HepG2 (cell line): ENCODE data around the gene MLST8. TPM values are rescaled to one million over a fixed set of nuclear protein-coding genes. Genes with fewer than 3 reads are reported as not detected.

Experiments
- ATAC-seq: fragments of 200-7000 bp; cut with Tn5 transposase; 3 replicates; pipeline ENCODE4 v1.9.1; 2020; ENCODE audit warnings: mild to moderate bottlenecking, moderate library complexity
- BruUV-seq: library from RNA; stranded (reverse); fragments of 400-500 nt; replicated peaks from 2 replicates; lab custom pipeline; 2021; lab: Mats Ljungman, UMichigan
- CTCF ChIA-PET: fragments of 300-600 bp; formaldehyde crosslinking; extraction: SDS; loops from one replicate; lab custom pipeline; 2021; ENCODE audit warnings: low total read pairs, inconsistent platforms, low intra/inter-chr PET ratio; lab: Yijun Ruan, JAX
- POLR2A ChIA-PET: fragments of 350-600 bp; sonication (Branson Sonifier 250); formaldehyde crosslinking; loops from one replicate; lab custom pipeline; 2020; ENCODE audit warnings: antibody characterized with exemption, inconsistent platforms; lab: Yijun Ruan, JAX
- DNase-seq: peaks from one replicate; pipeline ENCODE4 v3.0.0-alpha.2; 2015; ENCODE audit warnings: low spot score
- FAIRE-seq: peaks from 3 replicates; lab custom pipeline; 2011; peaks lifted over from hg19 to GRCh38; lab: Jason Lieb, UNC
- H2AFZ ChIP-seq: one replicate; pipeline ENCODE4 v1.6.1; 2011; ENCODE audit warnings: low read length, inconsistent platforms
- H3K27ac ChIP-seq: fragments of 300-600 bp; 3 replicates; pipeline ENCODE4 v1.8.0; 2011; ENCODE audit warnings: mixed run types, mild to moderate bottlenecking, mixed read lengths, low read length, inconsistent platforms; ENCODE audit not compliant: insufficient read depth; ENCODE audit errors: extremely low read length
- H3K27me3 ChIP-seq, 2 experiments: fragments of 200-600 bp in 1 of 2; 2 replicates in 1 of 2; 3 replicates in 1 of 2; pipeline versions ENCODE4 v1.6.0 to v1.8.0; 2011; ENCODE audit warnings: low read length in 2 of 2, mild to moderate bottlenecking in 2 of 2, moderate library complexity in 2 of 2, inconsistent platforms in 1 of 2; ENCODE audit not compliant: insufficient read depth in 2 of 2, control insufficient read depth in 1 of 2
- H3K36me3 ChIP-seq, 2 experiments: fragments of 200-600 bp in 1 of 2; replicated peaks in 1 of 2; 2 replicates in 1 of 2; 3 replicates in 1 of 2; pipeline versions ENCODE4 v1.5.1 to v1.8.0; 2011; ENCODE audit warnings: low read length in 2 of 2, inconsistent platforms in 1 of 2; ENCODE audit not compliant: insufficient read depth in 2 of 2, control insufficient read depth in 1 of 2
- H3K4me1 ChIP-seq: 2 replicates; pipeline ENCODE4 v1.5.1; 2012; ENCODE audit warnings: low read length, inconsistent platforms; ENCODE audit not compliant: insufficient read depth
- H3K4me2 ChIP-seq: 2 replicates; pipeline ENCODE4 v1.6.0; 2011; ENCODE audit warnings: low read depth, low read length, inconsistent platforms
- H3K4me3 ChIP-seq, 3 experiments: fragments of 200-600 bp in 1 of 3; sonication (generic), shearing (Covaris generic) in 1 of 3; replicated peaks in 1 of 3; 2 replicates each; pipeline ENCODE4 v1.5.1; 2011 to 2016; ENCODE audit warnings: low read length in 3 of 3, inconsistent platforms in 2 of 3, low read depth in 2 of 3, mild to moderate bottlenecking in 2 of 3, control low read depth in 1 of 3, mixed read lengths in 1 of 3; ENCODE audit not compliant: insufficient read depth in 1 of 3
- H3K79me2 ChIP-seq: one replicate; pipeline ENCODE4 v1.6.1; 2011; ENCODE audit warnings: low read length, inconsistent platforms; ENCODE audit not compliant: insufficient read depth
- H3K9ac ChIP-seq: 2 replicates; pipeline ENCODE4 v1.6.0; 2011; ENCODE audit warnings: mild to moderate bottlenecking, low read depth, low read length, inconsistent platforms; ENCODE audit not compliant: insufficient read depth
- H3K9me3 ChIP-seq: 2 replicates; pipeline ENCODE4 v1.5.1; 2012; ENCODE audit warnings: mild to moderate bottlenecking, low read length
- H4K20me1 ChIP-seq: 2 replicates; pipeline ENCODE4 v1.6.0; 2011; ENCODE audit warnings: inconsistent platforms, mild to moderate bottlenecking, low read length, moderate library complexity; ENCODE audit not compliant: insufficient read depth
- AGO2 ChIP-seq: fragments of 200-400 bp; formaldehyde crosslinking; optimal IDR thresholded peaks from 2 replicates; pipeline ENCODE3; 2017; ENCODE audit warnings: mild to moderate bottlenecking, low read depth, low read length, moderate library complexity
- DRAP1 ChIP-seq: IDR thresholded peaks from 2 replicates; pipeline ENCODE4 v1.6.1; 2016; ENCODE audit warnings: missing genetic modification reagents, missing compliant biosample characterization
- RBFOX2 ChIP-seq: fragments of 200-400 bp; formaldehyde crosslinking; IDR thresholded peaks from 2 replicates; pipeline ENCODE4 v1.6.1; 2017; ENCODE audit warnings: low read depth, mild to moderate bottlenecking, low read length
- SP1 ChIP-seq, 2 experiments: fragments of 450-650 bp in 1 of 2; sonication (generic) in 1 of 2; formaldehyde crosslinking in 1 of 2; IDR thresholded peaks; 2 replicates each; pipeline versions ENCODE4 v1.4.0 to v1.6.1; 2016 to 2020; ENCODE audit warnings: missing genetic modification reagents in 1 of 2
- SSRP1 ChIP-seq: IDR thresholded peaks from 2 replicates; pipeline ENCODE4 v1.6.1; 2016; ENCODE audit warnings: control low read depth
- ZBTB33 ChIP-seq: sonication (generic); formaldehyde crosslinking; IDR thresholded peaks from 2 replicates; pipeline ENCODE4 v1.4.0; 2020; ENCODE audit warnings: missing genetic modification reagents
- ZBTB38 ChIP-seq: sonication (generic); formaldehyde crosslinking; IDR thresholded peaks from 2 replicates; pipeline ENCODE4 v1.5.1; 2020; ENCODE audit warnings: mild to moderate bottlenecking, missing genetic modification reagents
- ZNF703 ChIP-seq: sonication (generic); formaldehyde crosslinking; IDR thresholded peaks from 2 replicates; pipeline ENCODE4 v1.5.1; 2020; ENCODE audit warnings: missing genetic modification reagents, mild to moderate bottlenecking, moderate library complexity, borderline replicate concordance
- WGBS: methylation state at CpG from one replicate; pipeline ENCODE4 v1.1.6; 2017; ENCODE audit warnings: low lambda C conversion rate; 5-methylcytosine and 5-hydroxymethylcytosine counted together
- in situ Hi-C: cut with HindIII; loops from 2 replicates; pipeline ENCODE4 v1.10.0; 2017; ENCODE audit warnings: low pct_unique_long_range_greater_than_20kb; ENCODE audit not compliant: extremely low pct_ligation_motif_present
- intact Hi-C: fragments of 100-400 bp; cut with micrococcal nuclease; formaldehyde crosslinking; loops from one replicate; pipeline ENCODE4 v1.10.0; 2022; ENCODE audit not compliant: unreplicated experiment
- polyA plus RNA-seq, 8 experiments: library from polyadenylated mRNA; depleted of rRNA in 3 of 8; stranded (reverse) in 7 of 8; unstranded in 1 of 8; fragments of >200 nt; fragmentation: Illumina TruSeq in 4 of 8; extraction: Trizol in 4 of 8; gene quantifications; 2 replicates each; pipeline versions ENCODE4 v1.2.1 to v1.2.3, GENCODE V29; 2011 to 2016; ENCODE audit warnings: low read depth in 4 of 8, missing spikeins in 1 of 8, mixed read lengths in 1 of 8; ENCODE audit not compliant: insufficient read depth in 1 of 8
- total RNA-seq, 5 experiments: library from RNA; depleted of rRNA; stranded (reverse); fragments of >200 nt; fragmentation: Illumina TruSeq; extraction: Trizol; gene quantifications; 2 replicates each; pipeline ENCODE4 v1.2.3, GENCODE V29; 2016; ENCODE audit warnings: low read depth in 1 of 5

MLST8 gene
- total and polyA plus RNA-seq, 2 of the 13 experiments (the other 11 are each of a cell fraction or from before 2014, with no cell fraction given) = 30.8 to 72.7 TPM

GRCh38 chr16:2177561-2177960, 27.7 kb upstream of the MLST8 start:
- no peak overlapping the region for H3K9ac ChIP-seq
- in situ Hi-C loops (no loop called here), intact Hi-C loops (no loop called here)
- no peaks in the 10 kb centered on the region for H3K79me2 ChIP-seq
- no peaks in the 10 kb centered on the region for H4K20me1 ChIP-seq
- DNase-seq (no peak), FAIRE-seq (no peak), ATAC-seq (no peak)
- no peak overlapping the region for H3K4me3 ChIP-seq
- peaks cover 10% of the 10 kb centered on the region for H3K4me1 ChIP-seq
- no peaks in the 10 kb centered on the region for H3K27me3 ChIP-seq
- CTCF ChIA-PET = no interaction called here
- POLR2A ChIA-PET = interaction anchor here (1.1 to 1.7 kb wide), 2 partner anchors 19 to 22 kb away, joined by 3 to 5 read pairs; partner anchors contain the start of gene TRAF7
- TF ChIP-seq SSRP1 (CRISPR knock-in tag) (no peak), AGO2 (peak; percentile 16), RBFOX2 (0 out of 2 replicates have a peak, but pooled peaks have one; percentile 11)
- 95% methylated on average over 18 of the region's 20 CpGs for WGBS
- H2AFZ ChIP-seq = no peak overlapping the region
- H3K9me3 ChIP-seq = no peaks in the 10 kb centered on the region
- H3K4me2 ChIP-seq = no peak overlapping the region
- TSS peak; percentile 79 for BruUV-seq
- no peak overlapping the region for H3K27ac ChIP-seq
- H3K36me3 ChIP-seq = peaks cover 7 to 26% of the 10 kb centered on the region in 2 experiments; a peak in 2 of 5 replicates

- FAIRE-seq = no peak
- H3K9me3 ChIP-seq = no peaks in the 10 kb centered on the region
- no peak overlapping the region for H3K9ac ChIP-seq
- no peak for DNase-seq
- in situ Hi-C loops (no loop called here), intact Hi-C loops (no loop called here)
- H2AFZ ChIP-seq = no peak overlapping the region
- H3K4me2 ChIP-seq = no peak overlapping the region
- no TSS peak for BruUV-seq
- peaks cover 17% of the 10 kb centered on the region for H3K4me1 ChIP-seq
- WGBS = 95% methylated on average over 96 of the region's 106 CpGs
- POLR2A ChIA-PET = interaction anchor here (1.7 kb wide), 1 partner anchor 23 kb away, joined by 5 read pairs; the partner anchor contains the start of gene TRAF7
- H3K27ac ChIP-seq = no peak overlapping the region
- ATAC-seq = no peak
- H3K4me3 ChIP-seq = no peak overlapping the region
- peaks cover 7 to 20% of the 10 kb centered on the region in 2 experiments; a peak in 2 of 5 replicates for H3K36me3 ChIP-seq
- no peaks in the 10 kb centered on the region for H3K79me2 ChIP-seq
- TF ChIP-seq DRAP1 (no peak), ZBTB33 (CRISPR knock-in tag) (peak; percentile 90; the same call in 1 of the 2 replicates), SP1 (IDR thresholded peaks at IDR 0.05) (no peak), SP1 (CRISPR knock-in tag; IDR thresholded peaks at IDR 0.05) (peak; percentile 62; the same call in 1 of the 2 replicates), ZNF703 (CRISPR knock-in tag) (no peak), ZBTB38 (CRISPR knock-in tag) (0 out of 2 replicates have a peak, but pooled peaks have one; percentile 58), AGO2 (peak; percentile 45), RBFOX2 (0 out of 2 replicates have a peak, but pooled peaks have one; percentile 7)
- TF ChIP-seq, all 625 proteins: peak for 5
- CTCF ChIA-PET = no interaction called here
- Histone ChIP-seq H3K27me3 (no peaks in the 10 kb centered on the region), H4K20me1 (no peaks in the 10 kb centered on the region)
Observed at GRCh38 chr16:2178321-2179106, 26.7 kb upstream of the MLST8 start.
